Stimulated activated CD8-positive, alpha-beta memory T cell treated with anti-CD3 and anti-CD28 coated beads, Interleukin-15, amount 100 ng/mL, for 1 hour (primary cell): ENCODE data around the gene FBXO24.

Experiments used
- DNase-seq: peaks from one replicate; pipeline ENCODE4 v3.0.0-alpha.2; 2020; ENCODE audit warnings: low read depth

FBXO24 gene

DNA sequence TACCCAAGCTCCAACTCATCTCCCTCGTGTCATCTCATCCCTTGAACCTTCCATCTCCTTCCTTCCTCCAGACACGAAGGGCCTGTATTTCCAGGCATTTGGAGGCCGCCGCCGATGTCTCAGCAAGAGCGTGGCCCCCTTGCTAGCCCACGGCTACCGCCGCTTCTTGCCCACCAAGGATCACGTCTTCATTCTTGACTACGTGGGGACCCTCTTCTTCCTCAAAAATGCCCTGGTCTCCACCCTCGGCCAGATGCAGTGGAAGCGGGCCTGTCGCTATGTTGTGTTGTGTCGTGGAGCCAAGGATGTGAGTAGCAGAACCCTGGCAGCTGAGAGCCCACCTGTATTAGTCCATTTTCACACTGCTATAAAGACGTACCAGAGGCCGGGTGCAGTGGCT lies 5.5 kb downstream of the FBXO24 start:
- DNase-seq: no peak

DNA sequence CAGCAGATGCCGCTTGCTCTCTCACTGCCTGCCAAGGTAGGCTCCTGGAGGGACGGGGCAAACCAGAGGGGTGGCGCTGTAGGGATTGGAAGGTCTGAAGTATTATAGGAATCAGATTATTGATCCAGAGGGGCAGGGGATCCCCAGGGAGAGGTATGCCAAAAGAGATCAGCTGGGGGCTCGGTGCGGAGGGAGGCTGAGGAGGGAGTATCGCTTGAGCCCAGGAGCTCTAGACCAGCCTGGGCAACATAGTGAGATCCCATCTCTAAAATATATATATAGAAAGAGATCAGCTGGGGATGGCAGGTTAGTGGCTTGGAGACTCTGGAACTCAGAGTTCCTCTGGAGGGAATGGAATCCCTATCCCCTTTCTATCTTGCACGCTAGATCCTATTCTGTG lies 9.1 kb downstream of the FBXO24 start:
- DNase-seq: no peak

DNA sequence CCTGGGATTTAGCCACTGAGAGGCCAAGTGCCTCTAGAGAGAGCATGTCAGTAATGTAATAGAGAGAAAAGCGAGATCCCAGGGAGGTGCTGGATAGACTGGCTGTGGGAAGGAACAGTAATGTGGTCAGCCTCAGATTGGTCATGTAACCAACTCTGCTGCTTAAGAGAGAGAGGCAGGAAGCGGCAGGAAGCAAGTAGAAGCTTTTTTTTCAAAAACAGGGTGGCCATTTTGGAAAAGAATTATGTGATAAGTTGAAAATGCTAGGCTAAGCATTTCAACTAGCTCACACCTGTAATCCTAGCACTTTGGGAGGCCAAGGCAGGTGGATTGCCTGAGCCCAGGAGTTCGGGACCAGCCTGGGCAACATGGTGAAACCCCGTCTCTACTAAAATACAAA lies 12.3 kb downstream of the FBXO24 start:
- DNase-seq: no peak

DNA sequence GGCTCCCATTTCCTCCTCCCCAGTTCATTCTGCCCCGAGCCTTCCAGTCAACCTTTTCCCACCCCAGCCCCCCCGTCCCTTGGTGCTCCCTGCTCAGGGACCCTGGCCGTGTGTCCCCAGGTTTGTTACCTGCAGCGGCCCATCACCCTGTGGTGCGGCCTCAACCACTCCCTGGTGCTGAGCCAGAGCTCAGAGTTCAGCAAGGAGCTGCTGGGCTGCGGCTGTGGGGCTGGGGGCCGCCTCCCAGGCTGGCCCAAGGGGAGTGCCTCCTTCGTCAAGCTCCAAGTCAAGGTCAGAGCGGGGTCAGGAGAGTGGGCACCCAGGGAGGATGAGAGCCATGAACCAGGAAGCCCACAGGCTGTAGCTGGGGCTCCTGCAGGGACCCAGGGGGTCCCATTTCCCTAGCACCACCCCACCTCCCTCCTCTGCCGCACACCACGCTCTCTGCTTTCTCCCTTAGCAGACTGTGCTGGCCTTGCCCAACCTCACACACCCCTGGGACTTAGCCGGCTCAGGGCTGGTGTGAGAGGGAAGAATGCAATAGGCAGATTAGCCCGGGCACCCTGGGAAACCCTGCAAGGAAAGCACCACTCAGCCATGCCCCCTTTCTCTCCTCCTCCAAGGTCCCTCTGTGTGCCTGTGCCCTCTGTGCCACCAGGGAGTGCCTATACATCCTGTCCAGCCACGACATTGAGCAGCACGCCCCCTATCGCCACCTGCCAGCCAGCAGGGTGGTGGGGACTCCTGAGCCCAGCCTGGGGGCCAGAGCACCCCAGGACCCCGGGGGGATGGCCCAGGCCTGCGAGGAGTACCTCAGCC lies 14.0 kb downstream of the FBXO24 start:
- no peak for DNase-seq

DNA sequence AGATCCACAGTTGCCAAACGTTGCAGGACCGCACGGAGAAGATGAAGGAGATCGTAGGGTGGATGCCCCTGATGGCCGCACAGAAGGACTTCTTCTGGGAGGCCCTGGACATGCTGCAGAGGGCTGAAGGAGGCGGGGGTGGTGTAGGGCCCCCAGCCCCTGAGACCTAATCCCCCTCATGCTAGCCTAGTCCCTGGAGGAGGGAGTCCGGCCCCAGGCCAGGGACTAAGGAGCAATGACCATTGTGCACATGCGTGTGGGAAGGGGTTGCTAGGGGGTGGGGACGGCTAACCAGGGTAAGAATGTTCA lies 14.6 kb downstream of the FBXO24 start:
- no peak for DNase-seq

DNA sequence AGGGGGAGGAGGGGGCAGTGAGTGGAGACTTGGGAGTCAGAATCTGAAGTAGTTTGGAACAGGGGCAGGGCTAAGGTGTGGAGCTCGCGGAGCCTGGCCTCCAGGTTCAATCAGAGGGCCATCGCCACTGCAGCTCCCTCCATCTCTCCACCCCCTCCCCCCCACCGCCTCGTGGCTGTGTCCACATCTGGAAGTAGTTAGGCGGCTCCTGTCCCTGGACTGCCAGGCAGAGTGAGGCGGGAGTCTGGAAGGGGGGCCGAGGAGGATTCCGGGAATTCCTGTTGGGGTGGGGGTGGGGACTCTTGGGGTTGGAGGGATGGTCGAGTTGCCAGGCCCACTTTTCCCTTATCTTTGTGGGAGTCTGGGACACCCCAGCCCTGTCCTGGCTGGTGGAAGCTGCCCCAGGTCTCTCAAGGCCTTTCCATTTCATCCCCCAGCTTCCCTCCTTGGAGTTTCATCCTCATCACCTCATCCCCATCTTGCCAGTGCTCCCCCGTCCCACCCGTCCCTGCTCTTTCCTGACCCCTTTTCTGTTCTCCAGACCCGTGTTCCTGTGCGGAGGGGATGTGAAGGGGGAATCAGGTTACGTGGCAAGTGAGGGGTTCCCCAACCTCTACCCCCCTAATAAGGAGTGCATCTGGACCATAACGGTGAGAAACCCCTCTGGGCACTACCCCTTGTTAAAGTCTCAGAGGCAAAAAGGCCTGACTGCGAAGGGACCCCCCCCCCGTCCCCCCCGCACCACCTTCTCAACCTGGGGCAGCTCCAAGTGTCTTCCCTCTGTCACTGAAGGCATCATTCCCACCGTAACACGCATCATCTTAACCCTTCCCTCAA lies 17.0 kb downstream of the FBXO24 start:
- no peak for DNase-seq

DNA sequence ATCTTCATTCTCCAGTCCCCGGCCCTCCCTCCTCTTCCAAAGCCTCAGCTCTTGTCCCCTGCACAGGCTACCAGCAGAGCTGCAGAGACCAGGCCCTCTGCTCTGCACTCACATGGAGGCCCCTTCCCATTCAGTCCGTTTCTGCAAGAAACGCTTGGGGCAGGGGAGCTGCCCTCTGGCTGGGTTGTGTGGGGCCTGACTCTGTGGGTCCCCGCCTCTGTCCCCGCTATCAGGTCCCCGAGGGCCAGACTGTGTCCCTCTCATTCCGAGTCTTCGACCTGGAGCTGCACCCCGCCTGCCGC lies 17.5 kb downstream of the FBXO24 start:
- DNase-seq: no peak

DNA sequence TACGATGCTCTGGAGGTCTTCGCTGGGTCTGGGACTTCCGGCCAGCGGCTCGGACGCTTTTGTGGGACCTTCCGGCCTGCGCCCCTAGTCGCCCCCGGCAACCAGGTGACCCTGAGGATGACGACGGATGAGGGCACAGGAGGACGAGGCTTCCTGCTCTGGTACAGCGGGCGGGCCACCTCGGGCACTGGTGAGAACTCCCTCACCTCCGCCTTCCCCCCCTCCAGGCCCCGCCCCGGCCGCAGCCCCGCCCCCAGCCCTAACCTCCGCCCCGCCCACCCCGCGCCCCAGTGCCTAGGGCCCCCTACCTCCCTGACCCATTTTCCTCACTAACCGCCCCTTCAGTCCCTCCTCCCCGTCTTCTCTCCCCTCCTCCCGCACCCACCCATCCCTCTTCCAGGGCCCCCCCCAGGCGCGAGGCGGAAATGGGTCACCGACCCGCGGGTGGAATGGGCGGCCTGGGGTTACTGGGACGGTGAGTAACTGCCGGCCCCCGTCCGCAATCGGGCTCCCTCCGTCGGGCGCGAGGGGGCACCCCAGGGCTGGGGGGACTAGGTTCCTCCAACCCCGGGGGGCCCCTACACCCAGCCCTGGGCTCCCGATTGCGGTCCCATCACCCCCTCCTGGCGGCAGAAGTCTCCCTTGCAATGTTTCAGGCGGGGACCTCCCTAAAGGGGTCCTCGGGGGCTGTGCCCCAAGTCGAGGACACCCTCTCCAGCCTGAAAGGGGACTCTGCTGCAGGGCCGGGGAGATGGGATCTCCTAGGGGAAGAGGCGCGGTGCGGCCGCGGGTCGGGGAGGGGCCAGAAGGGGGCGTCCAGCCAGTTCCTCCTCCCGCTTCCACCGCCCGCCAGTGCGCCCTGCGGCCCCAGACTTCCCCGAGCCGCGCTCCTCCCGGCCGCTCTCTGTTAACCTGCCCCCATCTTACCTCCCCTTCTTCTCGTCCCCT lies 18.2 kb downstream of the FBXO24 start:
- DNase-seq: peak; percentile 46

DNA sequence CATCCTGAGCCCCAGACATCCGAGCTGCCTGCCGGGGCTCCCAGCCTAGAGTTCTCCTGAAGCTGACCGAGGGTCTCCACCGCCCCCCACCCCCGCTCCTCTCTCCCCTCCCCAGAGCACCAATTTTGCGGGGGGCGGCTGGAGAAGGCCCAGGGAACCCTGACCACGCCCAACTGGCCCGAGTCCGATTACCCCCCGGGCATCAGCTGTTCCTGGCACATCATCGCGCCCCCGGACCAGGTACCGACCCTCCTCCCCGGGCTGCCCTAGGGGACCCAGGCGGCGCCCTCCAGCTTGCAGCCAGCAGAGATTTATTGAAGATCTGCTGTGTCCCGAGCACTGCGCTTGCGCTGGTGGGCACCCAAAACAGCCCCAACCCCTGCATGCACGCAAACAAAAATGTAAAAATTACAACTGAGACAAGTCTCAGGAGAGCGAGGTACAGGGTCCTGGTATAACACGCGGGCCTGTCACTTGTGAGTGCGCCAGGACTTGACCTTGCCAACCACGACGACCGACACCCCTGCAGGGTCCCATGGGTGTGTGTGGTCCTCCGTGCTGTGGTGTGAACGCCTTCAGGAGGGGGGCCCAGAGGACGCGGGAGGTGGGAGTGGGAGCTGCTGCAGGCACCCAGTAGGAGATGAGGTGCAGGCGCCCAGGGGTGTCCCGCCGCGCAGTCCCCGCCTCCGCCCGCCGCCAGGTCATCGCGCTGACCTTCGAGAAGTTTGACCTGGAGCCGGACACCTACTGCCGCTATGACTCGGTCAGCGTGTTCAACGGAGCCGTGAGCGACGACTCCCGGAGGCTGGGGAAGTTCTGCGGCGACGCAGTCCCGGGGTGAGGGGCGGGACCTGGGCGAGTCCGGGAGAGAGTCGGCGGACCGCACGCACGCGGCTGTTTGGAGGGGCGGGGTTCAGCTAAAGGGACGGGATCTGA lies 19.1 kb downstream of the FBXO24 start:
- no peak for DNase-seq

DNA sequence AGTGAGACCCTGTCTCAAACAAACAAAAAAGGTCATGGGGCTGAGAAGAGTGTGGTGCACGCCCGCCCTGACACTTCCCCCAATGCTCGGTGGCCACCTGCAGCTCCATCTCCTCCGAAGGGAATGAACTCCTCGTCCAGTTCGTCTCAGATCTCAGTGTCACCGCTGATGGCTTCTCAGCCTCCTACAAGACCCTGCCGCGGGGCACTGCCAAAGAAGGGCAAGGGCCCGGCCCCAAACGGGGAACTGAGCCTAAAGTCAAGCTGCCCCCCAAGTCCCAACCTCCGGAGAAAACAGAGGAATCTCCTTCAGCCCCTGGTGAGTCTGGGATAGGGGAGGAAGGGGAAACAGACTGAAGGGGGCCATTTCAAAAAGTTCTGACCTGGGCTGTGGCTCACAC lies 20.2 kb downstream of the FBXO24 start:
- no peak for DNase-seq

DNA sequence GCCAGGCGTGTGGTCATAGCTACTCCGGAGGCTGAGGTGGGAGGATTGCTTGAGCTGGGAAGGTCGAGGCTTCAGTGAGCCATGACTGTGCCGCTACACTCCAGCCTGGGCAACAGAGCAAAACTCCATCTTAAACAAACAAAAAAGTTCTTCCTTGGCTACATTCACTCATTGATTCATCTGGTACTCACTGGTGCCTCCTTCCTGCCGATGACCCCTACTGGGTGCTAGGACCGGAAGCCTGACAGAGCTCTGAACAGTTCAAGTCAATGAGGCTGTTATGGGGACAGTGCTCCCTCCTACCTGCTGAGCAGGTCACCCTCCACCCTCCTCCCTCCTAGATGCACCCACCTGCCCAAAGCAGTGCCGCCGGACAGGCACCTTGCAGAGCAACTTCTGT lies 21.0 kb downstream of the FBXO24 start:
- no peak for DNase-seq

DNA sequence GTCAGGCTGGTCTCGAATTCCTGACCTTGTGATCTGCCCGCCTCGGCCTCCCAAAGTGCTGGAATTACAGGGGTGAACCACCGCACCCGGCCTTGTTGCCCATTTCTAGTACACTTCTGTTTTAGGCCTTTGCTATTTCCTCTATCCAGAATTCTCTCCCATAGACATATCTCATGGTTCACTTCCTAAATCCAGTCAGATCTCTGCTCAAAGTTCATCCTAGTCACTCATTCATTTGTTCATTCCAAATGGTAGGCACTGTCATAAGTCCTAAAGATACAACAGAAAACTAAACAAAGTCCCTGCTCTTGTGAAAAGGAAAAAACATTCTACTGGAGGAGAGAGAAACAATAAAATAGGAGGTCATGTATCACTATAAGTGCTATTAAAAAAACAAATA lies 23.8 kb downstream of the FBXO24 start:
- no peak for DNase-seq

DNA sequence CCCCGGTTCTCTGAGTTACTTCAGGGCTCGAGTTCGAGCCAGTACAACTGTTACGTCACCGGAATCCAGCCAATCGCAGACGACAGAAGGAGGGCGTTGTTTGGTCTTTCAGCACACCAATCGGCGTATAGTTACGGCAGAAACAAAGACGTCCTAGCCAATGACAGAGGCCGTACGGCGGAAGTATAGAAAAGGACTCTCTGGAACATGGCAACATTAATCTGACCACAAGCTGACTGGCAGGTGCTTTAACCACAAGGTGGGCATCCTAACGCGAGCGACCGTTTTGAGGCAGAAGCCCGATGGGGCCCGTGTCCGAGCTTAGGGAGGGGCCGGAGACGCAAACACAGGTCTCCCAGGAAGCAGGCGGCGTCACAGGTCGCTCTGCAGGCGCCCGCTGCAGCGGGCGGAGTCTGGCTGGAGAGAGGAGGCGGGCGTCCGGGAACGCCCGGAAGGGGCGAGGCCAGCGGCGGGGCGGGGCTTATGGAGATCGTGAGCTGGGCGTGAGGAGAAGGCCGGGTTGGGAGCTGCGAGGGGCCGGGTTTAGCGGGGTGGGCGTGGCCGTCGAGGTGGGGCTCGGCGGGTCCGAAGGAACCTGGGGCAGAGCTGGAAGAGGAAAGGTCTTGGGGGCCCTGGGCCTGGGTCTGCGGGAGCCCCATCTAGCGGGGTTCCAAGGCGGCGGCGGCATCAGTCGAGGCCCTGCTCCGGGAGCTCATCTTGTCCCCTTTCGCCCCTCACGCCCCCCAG lies 26.0 kb downstream of the FBXO24 start, which contains the start of gene MOSPD3:
Gene MOSPD3, plus strand, starts transcription at position 558 of the 747 bp plus-strand sequence. CDS start 252 bp downstream, outside the sequence.
- peak; percentile 94 for DNase-seq

DNA sequence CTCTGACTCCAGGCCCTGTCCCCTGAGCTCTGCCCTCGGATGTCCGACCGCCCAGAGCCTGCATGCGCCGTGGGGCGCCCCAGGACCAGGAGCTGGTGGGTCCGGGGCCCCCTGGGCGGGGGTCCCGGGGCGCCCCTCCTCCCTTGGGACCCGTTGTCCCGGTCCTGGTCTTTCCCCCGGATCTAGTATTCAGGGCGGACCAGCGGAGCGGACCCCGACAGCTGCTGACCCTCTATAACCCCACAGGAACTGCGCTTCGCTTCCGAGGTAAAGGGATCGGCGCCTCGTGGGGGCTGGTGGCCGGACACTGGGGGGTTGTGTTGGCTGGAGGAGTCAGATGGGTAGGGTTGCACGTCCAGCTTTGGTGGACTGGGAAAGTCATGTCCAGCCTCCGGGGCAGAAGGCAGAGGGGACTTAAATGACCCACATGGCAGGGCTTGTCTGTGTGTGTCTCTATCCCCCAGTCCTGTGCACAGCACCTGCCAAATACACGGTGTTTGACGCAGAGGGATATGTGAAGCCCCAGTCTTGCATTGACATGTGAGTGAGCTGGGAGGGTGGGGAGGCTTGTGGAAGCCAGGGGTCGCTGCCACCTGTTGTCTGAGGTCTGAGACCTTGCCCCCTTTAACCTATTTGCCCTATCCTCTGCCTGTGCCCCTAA lies 26.7 kb downstream of the FBXO24 start:
- no peak for DNase-seq

DNA sequence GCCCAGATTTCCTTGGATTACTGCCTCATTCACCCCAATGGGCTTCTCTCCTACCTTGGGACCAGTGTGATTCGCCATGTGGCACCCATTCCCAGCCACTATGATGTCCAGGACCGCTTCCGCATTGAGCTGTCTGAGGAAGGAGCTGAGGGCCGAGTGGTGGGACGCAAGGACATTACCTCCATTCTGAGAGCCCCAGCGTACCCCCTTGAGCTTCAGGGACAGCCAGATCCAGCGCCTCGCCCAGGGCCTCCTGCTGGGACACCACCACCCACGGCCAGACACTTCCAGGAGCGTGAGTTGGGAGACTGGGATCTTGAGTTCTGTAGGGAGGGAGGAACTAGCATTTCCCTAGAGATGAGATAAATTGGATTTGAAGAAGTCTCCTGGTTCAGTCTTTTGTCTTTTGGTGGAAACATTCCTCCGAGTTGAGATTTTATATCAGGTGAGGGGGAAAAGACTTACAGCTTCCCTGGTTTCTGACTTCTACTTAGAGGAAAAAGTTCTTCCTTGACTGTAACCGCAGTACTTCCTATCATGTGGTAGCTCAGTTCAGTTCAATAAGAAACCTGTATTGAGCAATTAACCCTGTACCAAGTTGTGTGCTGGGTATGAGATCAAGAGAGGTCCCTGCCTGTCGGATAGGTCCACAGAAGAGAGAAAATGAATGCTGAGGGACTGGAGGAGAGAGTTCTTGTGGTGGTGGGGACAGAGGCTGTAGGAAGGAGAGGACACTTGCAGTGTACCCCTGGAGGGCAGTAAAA lies 27.5 kb downstream of the FBXO24 start:
- DNase-seq: no peak

DNA sequence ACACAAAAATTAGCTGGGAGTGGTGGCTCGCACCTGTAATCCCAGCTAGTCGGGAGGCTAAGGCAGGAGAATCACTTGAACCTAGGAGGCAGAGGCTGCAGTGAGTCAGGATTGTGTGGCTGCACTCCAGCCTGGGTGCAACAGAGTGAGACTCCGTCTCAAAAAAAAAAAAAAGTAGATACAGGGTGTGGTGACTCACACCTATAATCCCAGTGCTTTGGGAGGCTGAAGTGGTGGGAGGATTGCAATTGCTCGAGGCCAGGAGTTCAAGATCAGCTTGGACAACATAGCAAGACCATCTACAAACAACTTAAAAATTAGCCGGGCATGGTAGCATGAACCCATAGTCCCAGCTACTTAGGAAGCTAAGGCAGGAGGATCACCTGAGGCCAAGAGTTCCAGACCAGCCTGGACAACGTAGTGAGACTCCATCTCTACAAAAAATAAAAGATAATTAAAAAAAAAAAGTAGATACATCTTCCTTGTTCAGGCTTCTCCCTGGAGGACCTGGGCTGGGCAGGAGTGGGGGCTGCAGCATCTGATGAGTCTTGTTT lies 28.3 kb downstream of the FBXO24 start:
- DNase-seq: no peak

DNA sequence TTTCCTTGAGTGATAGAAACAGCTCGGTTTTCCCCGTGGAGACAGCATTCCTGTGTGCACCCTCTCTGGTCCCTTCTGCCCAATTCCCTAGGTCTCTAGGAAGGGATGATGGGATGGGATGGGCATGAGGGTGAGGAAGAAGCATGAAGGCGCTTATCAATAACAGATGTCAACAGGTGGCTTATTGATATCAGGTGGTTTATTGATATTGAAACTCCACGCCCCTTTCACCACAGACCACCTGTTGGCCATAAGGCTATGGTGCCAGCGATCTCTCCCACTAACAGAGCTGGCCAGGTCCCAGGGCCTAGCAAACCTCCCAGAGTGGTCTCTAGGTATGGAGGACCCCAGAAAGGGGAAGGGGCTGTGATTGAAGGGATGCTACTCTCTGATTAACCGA lies 34.1 kb downstream of the FBXO24 start:
- DNase-seq: no peak

DNA sequence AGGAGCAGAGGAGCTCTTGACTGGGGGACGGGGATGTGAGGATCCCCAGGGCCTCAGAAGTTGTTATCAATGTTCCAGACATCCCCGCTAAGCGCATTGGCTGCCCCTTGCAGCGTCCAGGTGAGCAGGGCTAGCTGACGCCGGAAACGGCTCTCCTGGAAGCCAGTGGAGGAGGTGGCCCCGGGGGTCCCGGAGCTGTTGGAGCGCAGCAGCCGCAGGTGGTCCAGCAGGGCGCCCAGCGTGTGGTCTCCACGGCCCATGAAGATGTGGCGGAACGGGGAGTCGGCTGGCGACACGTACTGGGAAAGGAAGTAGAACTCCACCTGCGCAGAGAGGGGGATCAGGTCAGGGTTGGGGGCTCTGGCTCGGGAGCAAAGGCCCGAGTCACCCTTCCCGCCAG lies 34.7 kb downstream of the FBXO24 start:
- no peak for DNase-seq

DNA sequence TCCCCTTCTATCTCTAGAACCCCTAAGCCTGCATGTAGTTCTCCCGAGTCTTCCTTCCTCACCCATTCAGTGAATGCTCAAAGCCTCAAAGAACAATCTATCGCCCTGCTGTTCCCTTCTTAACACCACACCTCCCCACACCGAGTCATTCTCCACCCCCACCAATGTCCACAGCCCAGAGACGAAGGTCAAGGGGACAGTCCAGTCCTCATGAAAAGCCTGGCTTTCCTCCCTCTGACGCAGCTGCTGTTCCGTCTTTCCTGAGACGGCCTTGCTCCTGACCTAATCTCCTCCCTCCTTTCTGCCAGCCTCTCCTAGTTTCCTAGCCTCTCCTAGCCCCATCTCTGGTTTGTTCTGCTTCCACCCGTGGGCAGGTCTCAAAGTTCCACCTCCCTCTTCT lies 35.4 kb downstream of the FBXO24 start:
- no peak for DNase-seq
